HG02798 (cell line): ENCODE results near the gene ADAT3.

Source experiments
- ATAC-seq: cut with Tn5 transposase; IDR thresholded peaks from one replicate; pipeline ENCODE4 v1.9.1; 2021; ENCODE audit warnings: mild to moderate bottlenecking; ENCODE audit not compliant: unreplicated experiment, poor library complexity

The ADAT3 gene

GRCh38 chr19:1933942-1934341 is 28.7 kb downstream of the ADAT3 start:
- no peak for ATAC-seq

GRCh38 chr19:1935484-1936208 is 30.4 kb downstream of the ADAT3 start:
- ATAC-seq, result no peak

DNA sequence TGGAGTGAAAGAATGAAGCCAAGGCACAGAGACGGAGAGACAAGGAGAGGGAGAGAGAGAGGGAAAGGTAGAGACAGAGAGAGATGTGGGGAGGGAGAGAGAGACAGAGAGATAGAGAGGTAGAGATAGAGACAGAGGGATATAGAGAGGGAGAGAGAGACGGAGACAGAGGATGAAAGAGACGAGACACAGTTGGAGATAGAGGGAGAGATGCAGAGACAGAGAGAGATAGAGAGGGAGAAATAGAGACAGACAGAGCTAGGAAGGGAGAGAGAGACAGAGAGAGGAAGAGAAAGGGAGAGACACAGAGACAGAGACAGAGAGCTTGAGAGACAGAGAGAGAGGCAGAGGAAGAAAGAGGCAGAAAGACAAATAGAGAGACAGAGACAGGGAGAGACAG is 31.2 kb downstream of the ADAT3 start:
- no peak for ATAC-seq

DNA sequence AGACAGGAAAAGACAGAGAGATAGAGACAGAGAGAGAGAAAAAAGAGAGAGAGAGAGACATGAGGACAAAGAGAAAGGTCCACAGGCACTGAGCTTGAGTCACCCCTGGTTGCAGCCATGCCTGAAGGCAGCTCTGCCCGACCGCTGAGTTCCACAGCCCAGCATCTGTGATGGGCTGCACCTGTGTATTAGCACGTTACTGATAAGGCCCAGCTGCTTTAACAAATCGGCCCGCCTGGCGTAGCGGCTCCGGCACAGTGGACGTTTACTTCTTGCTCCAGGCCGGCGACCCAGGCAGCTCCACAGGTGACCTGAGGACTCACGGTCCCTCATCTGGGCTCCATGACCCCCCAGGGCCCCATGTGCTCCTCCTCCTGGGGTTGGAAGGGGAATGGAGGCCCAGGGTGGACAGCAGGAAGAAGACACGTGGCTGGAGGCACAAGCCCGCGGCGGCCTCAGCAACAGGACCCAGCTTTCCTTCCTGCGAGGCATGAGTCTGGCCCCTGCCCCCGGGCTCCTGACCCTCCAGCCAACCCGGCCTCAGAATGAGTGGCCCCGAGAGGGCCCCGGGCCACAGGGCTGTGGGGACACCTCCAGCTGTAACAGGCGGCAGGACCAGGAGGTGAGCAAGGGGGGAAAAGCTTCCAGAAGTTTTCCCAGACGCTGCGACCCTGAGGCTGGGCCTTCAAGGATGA is 31.9 kb downstream of the ADAT3 start:
- ATAC-seq, result no peak

- ATAC-seq, result no peak
Measured at GRCh38 chr19:1938071-1938470, 32.9 kb downstream of the ADAT3 start.

DNA sequence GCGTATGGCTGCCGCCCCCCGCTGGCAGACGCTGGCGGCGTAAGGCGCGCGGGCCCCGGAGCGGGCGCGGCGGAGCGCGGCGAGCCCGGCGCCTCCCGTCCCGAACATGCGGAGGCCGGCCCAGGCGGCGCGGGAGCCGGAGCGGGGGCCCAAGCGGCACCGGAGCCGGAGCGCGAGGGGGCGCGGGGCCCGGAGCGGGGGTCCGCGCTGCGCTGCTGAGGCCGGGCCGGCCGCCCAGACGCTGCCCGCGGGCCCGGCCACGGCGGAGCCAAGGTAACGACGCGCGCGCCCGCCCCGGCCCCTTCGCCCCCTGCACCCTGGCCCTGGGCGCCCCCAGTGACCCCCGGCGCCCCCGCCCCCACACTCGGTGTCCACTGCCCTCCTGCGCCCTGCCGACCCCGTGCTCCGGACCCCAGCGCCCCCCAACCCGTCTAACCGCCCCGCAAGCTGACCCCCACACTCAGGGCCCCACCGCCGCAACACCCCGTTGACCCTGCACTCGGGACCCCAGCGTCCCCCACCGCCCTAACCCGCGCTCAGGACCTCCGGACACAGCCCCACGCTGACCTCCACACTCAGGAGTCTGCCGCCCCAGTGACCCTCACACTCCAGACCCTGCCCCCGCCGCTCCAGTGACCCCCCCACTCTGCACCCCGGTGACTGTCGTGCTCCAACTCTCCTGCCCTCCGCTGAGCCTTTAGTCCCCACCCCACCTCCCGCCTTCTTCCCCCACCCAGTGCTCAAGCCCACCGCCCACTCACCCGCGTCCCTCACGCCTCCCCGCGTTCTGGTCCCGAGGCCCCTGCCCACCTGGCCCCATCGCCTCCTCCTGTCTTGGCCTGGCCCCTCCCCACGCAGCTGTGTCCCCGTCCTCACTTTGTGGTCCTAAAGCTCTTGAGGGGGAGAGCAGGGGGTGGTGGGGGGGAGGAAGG is 36.2 kb downstream of the ADAT3 start, which contains the start of gene CSNK1G2:
Gene CSNK1G2 (plus strand): TSS at position 27 of the 932 bp plus-strand sequence. CDS start 28,601 bp downstream, outside the sequence.
- ATAC-seq, result no peak

DNA sequence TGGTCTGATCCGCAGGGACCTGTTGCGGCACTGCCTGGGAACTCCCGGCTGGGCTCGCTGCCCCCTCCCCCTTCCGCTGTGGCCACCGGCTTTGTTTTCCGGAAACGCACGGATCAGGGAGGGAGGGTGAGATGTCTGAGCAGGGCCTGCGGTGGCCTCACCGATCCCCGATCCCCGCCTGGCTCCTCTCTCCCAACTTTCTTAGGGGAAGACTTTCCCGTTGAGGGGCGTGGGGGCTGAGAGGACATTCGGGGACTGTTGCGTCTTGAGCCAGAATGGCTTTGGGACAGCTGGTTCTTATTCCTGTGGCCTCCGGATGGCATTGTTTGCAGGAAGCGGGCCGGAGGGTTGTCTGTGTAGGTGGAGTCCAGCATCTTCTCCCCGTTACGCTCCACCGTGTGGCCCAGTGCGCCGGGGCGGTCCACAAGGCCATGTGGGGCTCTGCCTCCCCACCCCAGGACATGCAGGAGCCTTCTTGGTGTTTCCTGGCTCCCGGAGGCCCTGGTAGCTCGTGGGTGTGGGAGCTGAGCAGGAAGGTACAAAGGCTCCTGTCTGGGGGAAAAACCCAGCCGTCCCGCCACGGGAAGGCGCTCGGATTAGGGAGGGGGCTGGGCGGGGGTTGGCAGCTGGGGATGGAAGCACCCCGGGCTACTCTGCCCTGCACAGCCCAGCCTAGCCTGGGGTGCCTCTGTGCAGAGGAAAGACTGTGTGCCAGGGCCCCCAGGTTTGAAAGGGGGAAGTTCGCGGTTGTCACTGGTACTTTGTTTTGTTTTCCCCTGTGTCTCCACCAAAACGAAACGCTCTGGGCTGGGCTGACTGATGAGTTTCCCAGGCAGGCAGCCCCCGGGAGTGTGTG is 37.1 kb downstream of the ADAT3 start:
- peak; percentile 20 for ATAC-seq

DNA sequence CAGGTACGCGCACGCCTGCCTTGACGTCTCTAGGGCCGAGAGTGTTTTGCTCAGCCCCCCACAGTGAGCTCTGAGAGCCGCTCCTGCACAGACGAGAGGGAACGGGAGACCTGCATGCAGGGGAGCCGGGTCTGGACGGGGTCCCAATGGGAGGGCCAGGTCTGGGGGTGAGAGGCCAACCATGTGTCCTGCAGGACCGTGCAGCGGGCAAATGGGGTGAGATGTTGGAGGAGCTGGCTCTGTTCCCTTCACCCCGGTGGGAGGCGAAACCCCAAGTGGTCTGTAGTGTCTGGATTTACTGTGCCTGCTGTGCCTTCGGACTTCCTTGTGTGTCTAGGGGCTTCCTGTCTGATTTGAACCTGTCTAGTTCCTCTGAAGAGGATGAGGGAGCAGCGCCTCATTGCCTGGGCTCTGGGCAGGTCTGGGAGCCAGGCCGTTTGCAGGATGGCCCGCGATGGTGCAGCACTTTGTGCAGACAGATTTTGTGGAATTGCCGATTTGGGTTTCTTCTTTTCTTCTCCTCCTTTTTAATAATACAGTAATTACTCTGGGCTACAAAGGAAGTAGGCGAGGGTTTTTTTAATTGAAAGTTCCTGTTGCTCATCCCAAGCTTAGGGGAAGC is 37.8 kb downstream of the ADAT3 start:
- no peak for ATAC-seq

GRCh38 chr19:1943661-1944087 is 38.5 kb downstream of the ADAT3 start:
- no peak for ATAC-seq

- no peak for ATAC-seq
Measured at GRCh38 chr19:1944088-1944915, 39.1 kb downstream of the ADAT3 start.

GRCh38 chr19:1944916-1945561 is 39.8 kb downstream of the ADAT3 start:
- ATAC-seq, result no peak

- no peak for ATAC-seq
Measured at GRCh38 chr19:1945899-1946298, 40.7 kb downstream of the ADAT3 start.

DNA sequence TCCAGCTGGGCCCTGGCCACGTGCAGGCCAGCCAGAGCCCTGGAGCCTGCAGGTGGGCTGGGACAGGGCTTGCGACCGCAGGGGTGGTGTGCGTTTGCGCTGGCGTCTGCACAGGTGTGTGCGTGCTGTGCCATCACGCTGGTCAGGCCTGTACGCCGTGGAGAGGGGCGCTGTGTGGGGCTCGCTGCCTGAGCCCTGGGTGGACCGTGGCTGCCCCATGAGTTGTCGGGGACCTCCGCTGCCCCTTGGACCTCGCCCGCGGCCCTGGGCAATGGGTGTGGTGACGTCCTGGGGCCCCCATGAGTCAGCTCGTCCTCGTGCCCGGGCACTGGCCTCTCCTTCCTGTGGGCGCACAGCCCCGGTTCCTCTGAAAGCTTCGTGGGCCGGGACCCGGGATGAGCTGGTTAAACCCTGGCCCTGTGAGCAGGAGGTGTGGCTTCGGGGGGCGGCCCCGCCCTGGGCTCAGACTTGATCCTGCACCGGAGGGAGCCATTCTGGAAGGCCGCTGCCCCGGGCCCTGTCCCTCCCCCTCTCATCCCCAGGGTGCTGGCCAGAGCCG is 42.5 kb downstream of the ADAT3 start:
- ATAC-seq, result no peak

DNA sequence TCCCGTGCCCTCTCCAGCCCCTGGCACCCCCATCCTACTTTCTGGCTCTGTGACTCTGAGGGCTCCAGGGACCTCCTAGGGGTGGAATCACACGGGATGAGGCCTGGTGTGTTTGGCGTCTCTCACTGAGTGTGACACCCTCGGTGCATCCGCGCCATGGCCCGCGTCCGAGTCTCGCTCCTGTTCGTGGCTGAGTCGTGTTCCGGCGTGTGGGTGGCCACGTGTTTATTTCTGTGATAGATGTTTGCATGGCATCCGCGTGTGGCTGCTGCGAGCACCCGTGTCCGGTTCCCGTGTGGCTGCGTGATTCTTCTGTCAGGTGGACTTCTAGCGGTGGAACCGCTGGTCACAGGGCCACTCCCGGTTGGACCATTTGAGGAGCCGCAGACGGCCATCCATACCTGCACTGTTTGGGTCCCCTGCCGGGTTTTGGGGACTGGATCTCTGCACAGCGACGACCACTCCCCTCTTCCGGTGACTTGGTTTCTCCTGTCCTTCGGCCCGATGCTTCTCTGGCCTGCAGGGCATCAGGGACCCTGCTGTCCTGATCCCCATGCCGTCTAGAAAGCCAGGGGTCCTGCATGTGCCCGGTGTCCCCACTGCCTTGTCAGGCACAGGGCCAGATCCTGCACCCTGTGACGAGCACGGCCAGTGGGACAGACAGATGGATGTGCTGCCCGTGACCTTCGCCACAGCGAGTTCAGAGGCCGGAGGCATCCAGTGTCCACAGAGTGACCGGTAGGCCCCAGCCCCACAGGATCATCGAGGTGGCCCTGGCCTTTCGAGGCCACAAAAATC is 44.3 kb downstream of the ADAT3 start:
- no peak for ATAC-seq

GRCh38 chr19:1950640-1951039 is 45.4 kb downstream of the ADAT3 start:
- no peak for ATAC-seq

DNA sequence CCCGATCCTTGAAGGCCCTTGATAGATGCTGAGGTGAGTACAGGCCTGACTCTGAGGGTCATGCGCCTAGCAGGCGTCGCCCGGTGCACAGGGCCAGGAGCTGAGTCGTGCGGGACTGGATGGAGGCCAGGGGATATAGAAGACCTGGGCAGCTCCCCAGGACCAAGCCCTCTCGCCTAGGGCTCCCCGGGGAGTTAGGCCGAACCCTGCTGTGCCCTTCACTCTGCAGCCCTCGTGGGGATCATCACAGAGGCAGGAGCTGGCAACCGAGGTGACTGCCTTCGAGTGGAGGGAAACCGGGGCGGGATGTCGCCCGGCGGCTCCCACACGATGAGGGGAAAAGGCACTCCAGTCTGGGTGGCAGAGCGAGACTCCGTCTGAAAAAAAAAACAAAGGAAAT is 47.4 kb downstream of the ADAT3 start:
- ATAC-seq, result no peak

- ATAC-seq, result no peak
Measured at GRCh38 chr19:1953037-1953436, 47.8 kb downstream of the ADAT3 start.
